Measurements from ENCODE around the gene S100A1. TPM values are rescaled to one million over a fixed set of nuclear protein-coding genes. Genes with fewer than 3 reads are reported as not detected.
"Not testable (repeated sequence)": the region's sequence is repeated elsewhere in the genome, so short reads cannot be mapped to it uniquely, and the experiment has no call there.

S100A1 gene
- total RNA-seq, 4 donors from 2014 or later: 3.7 to 4.4 TPM; not detected in 2

GRCh38 chr1:153670257-153670858 is 42.1 kb downstream of the S100A1 start:
- DNase-seq: no peak
- Histone ChIP-seq H3K36me3 (peaks cover 0 to 34% (median 16%) of the 10 kb centered on the region in 4 donors), H3K4me1 (peaks cover 9 to 33% (median 17%) of the 10 kb centered on the region in 4 donors), H3K4me3 (peak overlapping the region; percentile 43 to 80 (median 71)), H3K27ac (peak overlapping the region; percentile 86 to 91 (median 87)), H3K27me3 (no peaks in the 10 kb centered on the region), H3K9me3 (no peaks in the 10 kb centered on the region)
- 0 to 3% methylated on average over 4 to 20 of the region's 22 CpGs for WGBS, 2 donors (ENCODE audit: low coverage in 1 of 2)
- in situ Hi-C loops (cut with MboI; ENCODE audit: low pct_ligation_motif_present in 1 of 4, low pct_unique_long_range_greater_than_20kb in 1 of 4, low sequenced_read_pairs in 3 of 4) (loop anchor here in 3 of 4 donors (10.0 to 25.0 kb wide), 5 partner anchors 74 to 317 kb away; partner anchors contain the start of genes RAB13 (in 2 of the 3), CREB3L4 (in 1 of the 3), CRTC2 (in 1 of the 3) and JTB (in 1 of the 3)), intact Hi-C loops (cut with DNase I; ENCODE audit: low total_unique reads) (loop anchor here (10.0 kb wide), 1 partner anchor 314 kb away; the partner anchor contains the start of gene RAB13)
- TF ChIP-seq EP300 (IDR thresholded peaks at IDR 0.05; ENCODE audit: low read depth) (no peak), POLR2AphosphoS5 (IDR thresholded peaks at IDR 0.05) (no peak), CTCF (IDR thresholded peaks at IDR 0.05) (no peak), POLR2A (IDR thresholded peaks at IDR 0.05) (no peak)

GRCh38 chr1:153670859-153671627 is 42.8 kb downstream of the S100A1 start, which contains the start of gene ILF2:
TSS of gene ILF2 (minus strand) at chr1:153670993. CDS start at chr1:153670922, 71 bp downstream.
- in situ Hi-C loops (cut with MboI; ENCODE audit: low pct_ligation_motif_present in 1 of 4, low pct_unique_long_range_greater_than_20kb in 1 of 4, low sequenced_read_pairs in 3 of 4) (loop anchor here in 3 of 4 donors (10.0 to 25.0 kb wide), 5 partner anchors 74 to 316 kb away; partner anchors contain the start of genes RAB13 (in 2 of the 3), CREB3L4 (in 1 of the 3), CRTC2 (in 1 of the 3) and JTB (in 1 of the 3)), intact Hi-C loops (cut with DNase I; ENCODE audit: low total_unique reads) (loop anchor here (10.0 kb wide), 1 partner anchor 314 kb away; the partner anchor contains the start of gene RAB13)
- WGBS, 2 donors (ENCODE audit: low coverage in 1 of 2): 1% methylated on average over 18 to 35 of the region's 35 CpGs
- H3K36me3 ChIP-seq: peaks cover 0 to 29% (median 13%) of the 10 kb centered on the region in 4 donors
- TF ChIP-seq POLR2A (IDR thresholded peaks at IDR 0.05): peak; percentile 92
- TF ChIP-seq EP300 (IDR thresholded peaks at IDR 0.05; ENCODE audit: low read depth): no peak
- TF ChIP-seq POLR2AphosphoS5 (IDR thresholded peaks at IDR 0.05): peak; percentile 93 to 96 (median 95)
- TF ChIP-seq CTCF (IDR thresholded peaks at IDR 0.05): peak in 1 of 5 experiments; percentile 23
- peak; percentile 98 for DNase-seq
- peak within 1 kb of the TSS; percentile 43 to 80 (median 71) for H3K4me3 ChIP-seq
- H3K9me3 ChIP-seq: no peaks in the 10 kb centered on the region
- no peaks in the 10 kb centered on the region for H3K27me3 ChIP-seq
- H3K4me1 ChIP-seq: peaks cover 9 to 33% (median 17%) of the 10 kb centered on the region in 4 donors
- H3K27ac ChIP-seq: peak within 1 kb of the TSS; percentile 89 to 95 (median 92)

GRCh38 chr1:153671628-153672353 is 43.6 kb downstream of the S100A1 start:
- 6 to 8% methylated on average over 21 to 28 of the region's 28 CpGs for WGBS, 2 donors (ENCODE audit: low coverage in 1 of 2)
- Histone ChIP-seq H3K4me3 (peak overlapping the region; percentile 19 to 67 (median 44)), H3K27ac (peak overlapping the region; percentile 89 to 95 (median 92)), H3K36me3 (peaks cover 0 to 21% (median 9%) of the 10 kb centered on the region in 4 donors), H3K4me1 (peaks cover 9 to 33% (median 17%) of the 10 kb centered on the region in 4 donors)
- TF ChIP-seq CTCF (IDR thresholded peaks at IDR 0.05): peak in 1 of 5 experiments; percentile 20
- intact Hi-C loops (cut with DNase I; ENCODE audit: low total_unique reads): loop anchor here (10.0 kb wide), 1 partner anchor 313 kb away; the partner anchor contains the start of gene RAB13
- DNase-seq: peak; percentile 54
- H3K27me3 ChIP-seq, H3K9me3 ChIP-seq: not testable (repeated sequence)
- in situ Hi-C loops (cut with MboI; ENCODE audit: low pct_ligation_motif_present in 1 of 4, low pct_unique_long_range_greater_than_20kb in 1 of 4, low sequenced_read_pairs in 3 of 4): loop anchor here in 3 of 4 donors (10.0 to 25.0 kb wide), 5 partner anchors 73 to 316 kb away; partner anchors contain the start of genes RAB13 (in 2 of the 3), CREB3L4 (in 1 of the 3), CRTC2 (in 1 of the 3) and JTB (in 1 of the 3)
